Measurements from ENCODE around the gene CNPPD1. TPM values are rescaled to one million over a fixed set of nuclear protein-coding genes. Genes with fewer than 3 reads are reported as not detected.

Gene CNPPD1
- 10 to 100 TPM; 71.7 to 79.7 (median 78.6) TPM for polyA plus RNA-seq (ENCODE audit: insufficient read length in 3 of 3)
- long read RNA-seq, donor 1, transcript CNPPD1-201 (8 exons, 2,060 nt), result major isoform, 22 of 43 reads
- long read RNA-seq, donor 1, partial matches to known transcripts, result 20 of 43 reads
- long read RNA-seq, donor 1, other reads (novel, unspliced or antisense), result 0 of 43 reads
- long read RNA-seq, donor 2, transcript CNPPD1-201 (8 exons, 2,060 nt), result major isoform, 47 of 77 reads
- long read RNA-seq, donor 2, partial matches to known transcripts, result 27 of 77 reads
- long read RNA-seq, donor 2, other reads (novel, unspliced or antisense), result 0 of 77 reads
- long read RNA-seq, donor 3, transcript CNPPD1-201 (8 exons, 2,060 nt), result major isoform, 25 of 42 reads
- long read RNA-seq, donor 3, partial matches to known transcripts, result 17 of 42 reads
- long read RNA-seq, donor 3, other reads (novel, unspliced or antisense), result 0 of 42 reads
- long read RNA-seq, donor 4, transcript CNPPD1-201 (8 exons, 2,060 nt), result major isoform, 38 of 54 reads
- long read RNA-seq, donor 4, partial matches to known transcripts, result 13 of 54 reads
- long read RNA-seq, donor 4, other reads (novel, unspliced or antisense), result 0 of 54 reads
- long read RNA-seq, donor 5, transcript CNPPD1-201 (8 exons, 2,060 nt), result major isoform, 16 of 24 reads
- long read RNA-seq, donor 5, partial matches to known transcripts, result 8 of 24 reads
- long read RNA-seq, donor 5, other reads (novel, unspliced or antisense), result 0 of 24 reads
- long read RNA-seq, donor 6, transcript CNPPD1-201 (8 exons, 2,060 nt), result major isoform, 26 of 46 reads
- long read RNA-seq, donor 6, partial matches to known transcripts, result 19 of 46 reads
- long read RNA-seq, donor 6, other reads (novel, unspliced or antisense), result 0 of 46 reads
- long read RNA-seq, donor 7, transcript CNPPD1-201 (8 exons, 2,060 nt), result major isoform, 30 of 77 reads
- long read RNA-seq, donor 7, partial matches to known transcripts, result 40 of 77 reads
- long read RNA-seq, donor 7, other reads (novel, unspliced or antisense), result 5 of 77 reads
- long read RNA-seq, donor 8, transcript CNPPD1-201 (8 exons, 2,060 nt), result major isoform, 6 of 6 reads
- long read RNA-seq, donor 8, partial matches to known transcripts, result 0 of 6 reads
- long read RNA-seq, donor 8, other reads (novel, unspliced or antisense), result 0 of 6 reads
- long read RNA-seq, donor 9, transcript CNPPD1-201 (8 exons, 2,060 nt), result major isoform, 37 of 61 reads
- long read RNA-seq, donor 9, partial matches to known transcripts, result 21 of 61 reads
- long read RNA-seq, donor 9, other reads (novel, unspliced or antisense), result 0 of 61 reads
- long read RNA-seq, donor 10, transcript CNPPD1-201 (8 exons, 2,060 nt), result major isoform, 17 of 24 reads
- long read RNA-seq, donor 10, partial matches to known transcripts, result 6 of 24 reads
- long read RNA-seq, donor 10, other reads (novel, unspliced or antisense), result 0 of 24 reads
- long read RNA-seq, donor 11, transcript CNPPD1-201 (8 exons, 2,060 nt), result major isoform, 14 of 23 reads
- long read RNA-seq, donor 11, partial matches to known transcripts, result 7 of 23 reads
- long read RNA-seq, donor 11, other reads (novel, unspliced or antisense), result 0 of 23 reads
- long read RNA-seq, donor 12, transcript CNPPD1-201 (8 exons, 2,060 nt), result major isoform, 36 of 68 reads
- long read RNA-seq, donor 12, partial matches to known transcripts, result 28 of 68 reads
- long read RNA-seq, donor 12, other reads (novel, unspliced or antisense), result 0 of 68 reads
- long read RNA-seq, donor 13, transcript CNPPD1-201 (8 exons, 2,060 nt), result major isoform, 6 of 12 reads
- long read RNA-seq, donor 13, partial matches to known transcripts, result 5 of 12 reads
- long read RNA-seq, donor 13, other reads (novel, unspliced or antisense), result 0 of 12 reads
- long read RNA-seq, donor 14, result 0 reads
- long read RNA-seq, donor 15, transcript CNPPD1-201 (8 exons, 2,060 nt), result major isoform, 46 of 76 reads
- long read RNA-seq, donor 15, partial matches to known transcripts, result 27 of 76 reads
- long read RNA-seq, donor 15, other reads (novel, unspliced or antisense), result 0 of 76 reads
- long read RNA-seq, donor 16, transcript CNPPD1-201 (8 exons, 2,060 nt), result major isoform, 21 of 41 reads
- long read RNA-seq, donor 16, partial matches to known transcripts, result 18 of 41 reads
- long read RNA-seq, donor 16, other reads (novel, unspliced or antisense), result 0 of 41 reads

- DNase-seq, result peak; percentile 77
These were observed at the start of gene CNPPD1 for GRCh38 chr2:219176818-219177551. CNPPD1 (minus strand) TSS chr2:219176925; CDS start chr2:219176828, 97 bp downstream.

GRCh38 chr2:219225350-219225749 is 48.6 kb upstream of the CNPPD1 start:
- DNase-seq, result no peak

GRCh38 chr2:219223831-219224610 is 47.3 kb upstream of the CNPPD1 start:
- no peak for DNase-seq

GRCh38 chr2:219221957-219222518 is 45.3 kb upstream of the CNPPD1 start:
- no peak for DNase-seq

GRCh38 chr2:219220652-219221402 is 44.1 kb upstream of the CNPPD1 start:
- no peak for DNase-seq

GRCh38 chr2:219219784-219220532 is 43.2 kb upstream of the CNPPD1 start:
- no peak for DNase-seq

- DNase-seq, result peak; percentile 95
These were observed 42.3 kb upstream of the CNPPD1 start, which contains the start of gene ABCB6 for GRCh38 chr2:219218732-219219701. ABCB6 (minus strand) TSS chr2:219218958; CDS start chr2:219218673, 285 bp downstream.

- no peak for DNase-seq
These were observed 41.5 kb upstream of the CNPPD1 start for GRCh38 chr2:219218217-219218731.

GRCh38 chr2:219216535-219216915 is 39.8 kb upstream of the CNPPD1 start:
- DNase-seq, result no peak

- no peak for DNase-seq
These were observed 39.3 kb upstream of the CNPPD1 start for GRCh38 chr2:219215871-219216534.

- DNase-seq, result no peak
These were observed 38.1 kb upstream of the CNPPD1 start for GRCh38 chr2:219214786-219215185.

GRCh38 chr2:219214141-219214540 is 37.4 kb upstream of the CNPPD1 start:
- DNase-seq, result no peak

GRCh38 chr2:219213486-219214071 is 36.9 kb upstream of the CNPPD1 start:
- DNase-seq, result no peak

- DNase-seq, result no peak
These were observed 36.3 kb upstream of the CNPPD1 start for GRCh38 chr2:219213026-219213415.
